IMR-90 (cell line): Measurements from ENCODE around the gene CCDC13. TPM values are rescaled to one million over a fixed set of nuclear protein-coding genes. Genes with fewer than 3 reads are reported as not detected.

Experiments
- ATAC-seq: fragments of 200-7000 bp; cut with Tn5 transposase; 2 replicates; pipeline ENCODE4 v1.9.1; 2020; ENCODE audit warnings: low read depth, mild to moderate bottlenecking, moderate library complexity
- BruUV-seq: library from RNA; stranded (reverse); fragments of 400-500 nt; replicated peaks from 2 replicates; lab custom pipeline; 2021; lab: Mats Ljungman, UMichigan
- CTCF ChIA-PET: fragments of 300-600 bp; formaldehyde crosslinking; extraction: SDS; loops from one replicate; lab custom pipeline; 2021; ENCODE audit warnings: antibody characterized with exemption; lab: Yijun Ruan, JAX
- POLR2A ChIA-PET: fragments of 300-600 bp; sonication (Branson Sonifier 250); formaldehyde crosslinking; loops from one replicate; lab custom pipeline; 2022; ENCODE audit warnings: antibody characterized with exemption; ENCODE audit not compliant: unreplicated experiment; lab: Charles Lee
- DNase-seq: peaks from one replicate; pipeline ENCODE4 v3.0.0; 2013
- H2AFZ ChIP-seq: replicated peaks from 2 replicates; pipeline ENCODE3; 2013; ENCODE audit warnings: low read length, mild to moderate bottlenecking; ENCODE audit not compliant: poor library complexity
- H2AK5ac ChIP-seq: 2 replicates; pipeline ENCODE4 v1.6.1; 2013; ENCODE audit warnings: low read depth, low read length, inconsistent platforms
- H2AK9ac ChIP-seq: replicated peaks from 2 replicates; pipeline ENCODE3; 2013; ENCODE audit warnings: mild to moderate bottlenecking, low read depth, low read length, moderate library complexity; ENCODE audit not compliant: poor library complexity
- H2BK120ac ChIP-seq: 2 replicates; pipeline ENCODE4 v1.6.1; 2013; ENCODE audit warnings: low read depth, low read length, inconsistent platforms
- H2BK15ac ChIP-seq: 3 replicates; pipeline ENCODE4 v1.6.1; 2013; ENCODE audit warnings: low read depth, low read length, inconsistent platforms
- H2BK20ac ChIP-seq: 2 replicates; pipeline ENCODE4 v1.6.1; 2013; ENCODE audit warnings: low read depth, mild to moderate bottlenecking, inconsistent platforms, low read length, moderate library complexity
- H2BK5ac ChIP-seq: 2 replicates; pipeline ENCODE4 v1.6.1; 2013; ENCODE audit warnings: mild to moderate bottlenecking, low read depth, low read length, inconsistent platforms; ENCODE audit not compliant: poor library complexity, severe bottlenecking
- H3K14ac ChIP-seq: replicated peaks from 2 replicates; pipeline ENCODE4 v1.6.1; 2013; ENCODE audit warnings: low read depth, low read length, inconsistent platforms
- H3K18ac ChIP-seq: 2 replicates; pipeline ENCODE4 v1.6.1; 2013; ENCODE audit warnings: low read depth, low read length, control low read depth
- H3K23ac ChIP-seq: 2 replicates; pipeline ENCODE4 v1.6.1; 2013; ENCODE audit warnings: low read depth, low read length, inconsistent platforms
- H3K27ac ChIP-seq: 2 replicates; pipeline ENCODE4 v1.5.1; 2013; ENCODE audit warnings: mild to moderate bottlenecking, control low read depth, low read length; ENCODE audit not compliant: insufficient read depth
- H3K27me3 ChIP-seq: 2 replicates; pipeline ENCODE4 v1.6.1; 2013; ENCODE audit warnings: low read length; ENCODE audit not compliant: control insufficient read depth, insufficient read depth
- H3K36me3 ChIP-seq: 2 replicates; pipeline ENCODE4 v1.6.1; 2013; ENCODE audit warnings: low read length, mixed read lengths; ENCODE audit not compliant: control insufficient read depth, insufficient read depth
- H3K4ac ChIP-seq: 2 replicates; pipeline ENCODE4 v1.6.1; 2013; ENCODE audit warnings: low read depth, low read length, inconsistent platforms
- H3K4me1 ChIP-seq: 2 replicates; pipeline ENCODE4 v1.6.1; 2013; ENCODE audit warnings: low read length, mixed read lengths; ENCODE audit not compliant: control insufficient read depth, insufficient read depth
- H3K4me2 ChIP-seq: 2 replicates; pipeline ENCODE4 v1.6.1; 2013; ENCODE audit warnings: low read depth, mild to moderate bottlenecking, control low read depth, low read length, moderate library complexity
- H3K4me3 ChIP-seq: 2 replicates; pipeline ENCODE4 v1.5.1; 2013; ENCODE audit warnings: low read depth, mild to moderate bottlenecking, control low read depth, low read length, moderate library complexity; ENCODE audit not compliant: insufficient read depth
- H3K56ac ChIP-seq: 2 replicates; pipeline ENCODE4 v1.6.1; 2013; ENCODE audit warnings: low read length, inconsistent platforms; ENCODE audit not compliant: insufficient read depth; ENCODE audit errors: extremely low read depth
- H3K79me1 ChIP-seq, 2 experiments: 2 replicates each; pipeline ENCODE4 v1.6.1; 2013; ENCODE audit warnings: low read length in 2 of 2, inconsistent platforms in 1 of 2, low read depth in 1 of 2
- H3K9ac ChIP-seq: 2 replicates; pipeline ENCODE4 v1.6.1; 2013; ENCODE audit warnings: low read depth, low read length, control low read depth
- H3K9me1 ChIP-seq: 2 replicates; pipeline ENCODE4 v1.6.1; 2013; ENCODE audit warnings: low read length, inconsistent platforms; ENCODE audit not compliant: insufficient read depth
- H3K9me3 ChIP-seq: 2 replicates; pipeline ENCODE4 v1.6.1; 2013; ENCODE audit warnings: low read length; ENCODE audit not compliant: control insufficient read depth, insufficient read depth
- H4K20me1 ChIP-seq: 2 replicates; pipeline ENCODE4 v1.6.1; 2013; ENCODE audit warnings: low read length, inconsistent platforms; ENCODE audit not compliant: insufficient read depth
- H4K5ac ChIP-seq: 2 replicates; pipeline ENCODE4 v1.6.1; 2013; ENCODE audit warnings: mild to moderate bottlenecking, low read depth, low read length, control low read depth
- H4K8ac ChIP-seq, 2 experiments: 2 replicates each; pipeline ENCODE4 v1.6.1; 2013; ENCODE audit warnings: low read depth in 2 of 2, low read length in 2 of 2, control low read depth in 1 of 2, inconsistent platforms in 1 of 2
- H4K91ac ChIP-seq: 2 replicates; pipeline ENCODE4 v1.6.1; 2013; ENCODE audit warnings: low read depth, low read length, inconsistent platforms; ENCODE audit not compliant: insufficient read depth
- BHLHE40 ChIP-seq: fragments of 150-350 bp; IDR thresholded peaks from 2 replicates; pipeline ENCODE4 v1.6.1; 2016; ENCODE audit warnings: mild to moderate bottlenecking, low read depth, low read length
- CHD1 ChIP-seq: IDR thresholded peaks from 2 replicates; pipeline ENCODE4 v1.6.1; 2012; ENCODE audit warnings: low read depth, low read length, improper control_type of control experiment
- ELK1 ChIP-seq: fragments of 150-350 bp; IDR thresholded peaks from 2 replicates; pipeline ENCODE4 v1.6.1; 2016; ENCODE audit warnings: low read depth, mild to moderate bottlenecking, low read length, moderate library complexity, borderline replicate concordance
- FOS ChIP-seq: fragments of 150-350 bp; IDR thresholded peaks from 2 replicates; pipeline ENCODE4 v1.6.1; 2016; ENCODE audit warnings: low read depth, low read length
- MAFK ChIP-seq: IDR thresholded peaks from 2 replicates; pipeline ENCODE4 v1.6.1; 2012; ENCODE audit warnings: low read depth, low read length, improper control_type of control experiment
- MXI1 ChIP-seq: IDR thresholded peaks from 2 replicates; pipeline ENCODE4 v1.6.1; 2012; ENCODE audit warnings: low read depth, mild to moderate bottlenecking, low read length, moderate library complexity, borderline replicate concordance
- POLR2A ChIP-seq: IDR thresholded peaks from 2 replicates; pipeline ENCODE4 v1.6.1; 2012; ENCODE audit warnings: mild to moderate bottlenecking, low read depth, low read length
- RAD21 ChIP-seq: IDR thresholded peaks from 2 replicates; pipeline ENCODE4 v1.6.1; 2012; ENCODE audit warnings: low read length, improper control_type of control experiment
- RCOR1 ChIP-seq: IDR thresholded peaks from 2 replicates; pipeline ENCODE4 v1.6.1; 2012; ENCODE audit warnings: mild to moderate bottlenecking, low read length, improper control_type of control experiment; ENCODE audit not compliant: insufficient replicate concordance
- RFX5 ChIP-seq: IDR thresholded peaks from 2 replicates; pipeline ENCODE4 v1.8.0; 2012; ENCODE audit warnings: low read depth, mild to moderate bottlenecking, low read length, moderate library complexity
- SMC3 ChIP-seq: fragments of 150-350 bp; IDR thresholded peaks from 2 replicates; pipeline ENCODE4 v1.6.1; 2016; ENCODE audit warnings: low read depth, mild to moderate bottlenecking, antibody characterized with exemption, low read length, moderate library complexity
- USF2 ChIP-seq: fragments of 150-350 bp; IDR thresholded peaks from 2 replicates; pipeline ENCODE4 v1.6.1; 2017; ENCODE audit warnings: mild to moderate bottlenecking, antibody characterized with exemption, low read length, low read depth
- WGBS, 2 experiments: methylation state at CpG; one replicate each; pipeline versions ENCODE4 v1.1.5 to v1.1.7; 2013; ENCODE audit warnings: missing lambda C conversion rate in 2 of 2; ENCODE audit not compliant: insufficient read length in 1 of 2; ENCODE audit errors: extremely low coverage in 2 of 2; 5-methylcytosine and 5-hydroxymethylcytosine counted together
- dilution Hi-C: fragments of 300-500 bp; cut with HindIII; formaldehyde crosslinking; loops from one replicate; pipeline ENCODE4 v1.14.3; 2018; ENCODE audit warnings: low sequenced_read_pairs; ENCODE audit not compliant: unreplicated experiment
- in situ Hi-C: fragments of 300-500 bp; cut with MboI; formaldehyde crosslinking; loops from 3 replicates; pipeline ENCODE4 v1.14.3; 2019; ENCODE audit warnings: low sequenced_read_pairs, inconsistent platforms, mixed read lengths
- intact Hi-C: fragments of 100-400 bp; cut with micrococcal nuclease; formaldehyde crosslinking; loops from 2 replicates; pipeline ENCODE4 v1.10.0; 2022
- polyA plus RNA-seq, 3 experiments: library from polyadenylated mRNA; depleted of rRNA; stranded (reverse); fragments of >200 nt; gene quantifications; 2 replicates each; pipeline ENCODE4 v1.2.3, GENCODE V29; 2012; ENCODE audit warnings: low replicate concordance in 1 of 3
- total RNA-seq: library from RNA; depleted of rRNA; stranded (reverse); fragments of >200 nt; gene quantifications from 2 replicates; pipeline ENCODE4 v1.2.3, GENCODE V29; 2012

Gene CCDC13
- total and polyA plus RNA-seq, 2 of the 4 experiments (the other 2 are of a cell fraction): 0.18 to 0.19 TPM

- POLR2A ChIA-PET: no interaction called here
- in situ Hi-C loops: no loop called here
- Histone ChIP-seq H2BK20ac (no peak within 1 kb of the TSS), H2BK5ac (no peak within 1 kb of the TSS), H4K20me1 (0 out of 2 replicates have a peak, but pooled peaks cover under 1% of the 10 kb centered on the region), H3K9me3 (no peaks in the 10 kb centered on the region), H3K4me1 (peaks cover 3% of the 10 kb centered on the region; the same call in 1 of the 2 replicates), H3K9me1 (no peaks in the 10 kb centered on the region), H2AK5ac (no peak within 1 kb of the TSS), H3K23ac (no peak within 1 kb of the TSS), H2AFZ (no peak within 1 kb of the TSS), H2BK15ac (no peak within 1 kb of the TSS), H3K79me1 (no peaks in the 10 kb centered on the region), H3K14ac (no peak within 1 kb of the TSS), H3K4me2 (no peak within 1 kb of the TSS), H3K27ac (no peak within 1 kb of the TSS), H3K18ac (no peak within 1 kb of the TSS), H3K4ac (no peak within 1 kb of the TSS), H2BK120ac (no peak within 1 kb of the TSS), H3K36me3 (no peaks in the 10 kb centered on the region), H2AK9ac (no peak within 1 kb of the TSS), H4K5ac (no peak within 1 kb of the TSS), H3K27me3 (peaks cover 6% of the 10 kb centered on the region), H3K56ac (no peak within 1 kb of the TSS), H4K91ac (no peak within 1 kb of the TSS), H4K8ac (no peak within 1 kb of the TSS), H3K9ac (no peak within 1 kb of the TSS), H3K4me3 (no peak within 1 kb of the TSS)
- DNase-seq (no peak), ATAC-seq (no peak)
- 40% methylated on average over 1 of the region's 5 CpGs; no CpG with 5 or more reads in 1 of the 2 experiments for WGBS, 2 experiments
- dilution Hi-C loops: no loop called here
- BruUV-seq: no TSS peak
- CTCF ChIA-PET: no interaction called here
- TF ChIP-seq MAFK (no peak), USF2 (no peak), RFX5 (no peak), BHLHE40 (no peak), MXI1 (no peak), SMC3 (no peak), FOS (no peak), RAD21 (no peak), POLR2A (no peak), CHD1 (no peak), RCOR1 (no peak), ELK1 (no peak)
- intact Hi-C loops: no loop called here
Observed at GRCh38 chr3:42809202-42809601, 36.1 kb upstream of the CCDC13 start, which contains the start of gene ACKR2. ACKR2 (plus strand) TSS chr3:42809445; CDS start chr3:42864503, 55,058 bp downstream.
